GM18499 (cell line): Measurements from ENCODE around the gene SCCPDH.
"Not testable (repeated sequence)": the region's sequence is repeated elsewhere in the genome, so short reads cannot be mapped to it uniquely, and the experiment has no call there.

ENCODE experiments used
- ATAC-seq: cut with Tn5 transposase; IDR thresholded peaks from one replicate; pipeline ENCODE4 v1.9.1; 2021; ENCODE audit warnings: moderate number of reproducible peaks; ENCODE audit not compliant: insufficient read depth, unreplicated experiment

The SCCPDH gene

DNA sequence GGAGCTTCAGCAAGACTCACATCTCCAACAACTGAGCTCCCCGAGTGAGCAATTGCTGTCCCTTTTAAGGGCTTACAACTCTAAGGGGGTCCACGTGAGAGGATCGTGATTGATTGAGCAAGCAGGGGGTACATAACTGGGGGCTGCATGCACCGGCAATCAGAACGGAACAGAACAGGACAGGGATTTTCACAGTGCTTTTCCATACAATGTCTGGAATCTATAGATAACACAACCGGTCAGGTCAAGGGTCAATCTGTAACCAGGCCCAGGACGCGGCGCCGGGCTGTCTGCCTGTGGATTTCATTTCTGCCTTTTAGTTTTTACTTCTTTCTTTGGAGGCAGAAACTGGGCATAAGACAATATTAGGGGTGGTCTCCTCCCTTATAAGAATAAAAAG is 21.9 kb downstream of the SCCPDH start:
- ATAC-seq: not testable (repeated sequence)

DNA sequence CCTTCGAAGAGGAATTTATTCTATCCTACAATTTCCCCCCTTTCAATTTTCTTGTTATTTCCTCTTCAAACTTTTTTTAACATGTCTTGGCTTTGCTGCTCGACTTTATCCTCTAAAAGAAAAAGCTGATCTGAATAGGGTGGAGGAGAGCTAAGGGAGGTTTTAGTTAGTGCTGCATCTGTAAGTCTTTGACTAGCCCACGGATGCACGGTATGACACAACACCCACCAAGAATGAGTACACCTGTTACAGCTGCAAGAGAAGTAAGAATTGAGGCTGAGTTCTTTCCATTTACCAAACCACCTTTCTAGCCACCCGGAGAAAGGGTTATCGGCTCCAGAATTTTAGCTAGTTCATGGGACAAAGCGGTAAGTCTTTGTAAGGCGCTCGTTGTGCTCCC is 23.8 kb downstream of the SCCPDH start:
- ATAC-seq: no peak

DNA sequence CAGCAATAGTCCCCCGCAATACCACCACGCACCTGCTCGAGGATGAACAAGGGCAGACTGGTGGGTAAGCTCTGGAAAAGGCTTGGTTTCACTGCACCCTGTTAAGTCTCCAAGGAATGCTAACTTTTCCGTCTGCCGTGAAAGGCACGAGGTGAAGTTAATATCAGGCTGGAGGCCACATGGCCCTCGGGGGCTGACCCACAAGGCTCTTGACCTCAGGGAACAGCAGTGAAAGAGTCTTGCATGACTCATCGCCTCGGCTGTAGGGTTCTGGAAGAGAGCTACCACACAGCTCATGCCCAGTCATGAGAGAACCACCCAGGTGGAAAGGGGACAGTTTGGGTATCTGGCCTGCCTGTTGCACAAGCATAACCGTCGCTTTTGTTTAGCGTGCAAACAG is 24.7 kb downstream of the SCCPDH start:
- no peak for ATAC-seq

DNA sequence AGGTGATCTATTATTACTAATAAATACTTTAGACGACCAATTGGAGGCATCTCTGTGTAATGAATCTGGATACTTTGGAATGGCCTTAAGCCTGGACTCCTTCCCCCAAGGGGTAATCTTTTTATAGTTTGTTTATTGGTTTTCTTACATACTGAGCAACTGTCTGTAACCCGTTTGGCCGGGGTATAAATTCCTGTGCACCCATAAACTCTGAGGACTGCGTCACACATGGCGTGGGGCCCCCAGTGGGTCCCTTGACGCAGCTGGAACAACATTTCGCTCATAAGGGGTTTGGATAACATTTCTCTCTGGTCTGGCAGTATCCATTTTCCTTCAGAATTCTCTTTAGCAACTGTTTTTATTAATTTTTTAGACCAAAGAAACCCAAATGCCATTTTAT is 26.5 kb downstream of the SCCPDH start:
- ATAC-seq: no peak

DNA sequence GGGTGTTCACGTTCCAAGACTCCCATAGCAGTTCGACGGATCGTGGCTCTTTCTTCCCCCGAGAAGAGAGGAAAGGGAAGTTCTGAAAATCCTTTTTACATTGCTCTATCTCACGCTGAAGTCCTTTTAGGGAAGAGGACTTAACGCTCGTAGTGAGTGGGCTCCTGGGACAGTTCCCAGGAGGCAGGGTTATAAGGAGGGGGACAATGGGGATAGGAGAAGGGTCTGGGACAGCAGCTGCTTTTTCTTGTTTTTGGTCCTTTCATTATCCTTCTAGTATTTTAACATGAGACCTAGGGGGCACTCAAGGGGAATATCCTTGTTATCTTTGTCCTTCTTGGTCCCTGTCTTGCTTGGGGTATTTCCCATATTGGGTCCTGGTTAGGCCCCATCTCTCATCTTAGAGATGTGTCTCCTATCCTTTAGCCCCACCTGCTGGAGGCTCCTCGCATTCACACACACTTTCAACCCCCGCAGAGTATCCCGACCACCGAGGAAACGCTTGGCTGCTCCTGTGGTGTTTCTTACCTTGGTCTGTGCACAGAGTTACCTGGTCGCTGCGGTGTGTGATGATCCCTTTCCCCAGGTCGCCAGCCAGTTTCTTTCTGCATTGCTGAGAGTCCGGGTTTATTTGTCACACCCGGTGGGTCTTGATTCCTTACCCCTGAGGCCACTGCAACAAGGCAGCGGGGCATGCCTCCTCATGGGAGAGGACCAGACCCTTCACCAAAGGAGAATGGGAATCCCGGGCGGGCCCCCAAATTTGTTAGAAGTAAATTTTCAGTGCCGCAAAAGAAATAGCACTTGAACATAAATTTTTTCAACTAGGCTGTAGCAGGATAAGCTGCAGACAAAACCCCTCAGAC is 29.7 kb downstream of the SCCPDH start:
- peak; percentile 91 for ATAC-seq

DNA sequence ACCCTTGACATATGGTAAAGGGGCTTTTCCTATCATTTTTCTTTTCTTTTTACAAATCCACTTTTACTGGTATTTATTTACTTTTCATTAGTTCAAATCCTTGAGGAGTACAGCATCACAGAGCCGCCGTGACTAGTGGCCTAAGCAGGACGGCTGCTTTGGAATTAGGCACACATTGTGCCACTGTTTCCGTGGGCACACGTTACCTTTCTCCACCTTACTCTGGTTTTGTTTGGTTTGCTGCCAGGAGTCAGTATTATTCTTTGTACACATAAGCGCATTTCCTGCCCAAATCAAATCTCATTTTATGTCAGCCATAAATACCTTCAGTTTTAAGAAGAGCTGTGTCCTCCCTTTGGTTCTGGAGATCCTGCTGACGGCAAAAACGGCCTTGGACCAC is 31.2 kb downstream of the SCCPDH start:
- no peak for ATAC-seq

DNA sequence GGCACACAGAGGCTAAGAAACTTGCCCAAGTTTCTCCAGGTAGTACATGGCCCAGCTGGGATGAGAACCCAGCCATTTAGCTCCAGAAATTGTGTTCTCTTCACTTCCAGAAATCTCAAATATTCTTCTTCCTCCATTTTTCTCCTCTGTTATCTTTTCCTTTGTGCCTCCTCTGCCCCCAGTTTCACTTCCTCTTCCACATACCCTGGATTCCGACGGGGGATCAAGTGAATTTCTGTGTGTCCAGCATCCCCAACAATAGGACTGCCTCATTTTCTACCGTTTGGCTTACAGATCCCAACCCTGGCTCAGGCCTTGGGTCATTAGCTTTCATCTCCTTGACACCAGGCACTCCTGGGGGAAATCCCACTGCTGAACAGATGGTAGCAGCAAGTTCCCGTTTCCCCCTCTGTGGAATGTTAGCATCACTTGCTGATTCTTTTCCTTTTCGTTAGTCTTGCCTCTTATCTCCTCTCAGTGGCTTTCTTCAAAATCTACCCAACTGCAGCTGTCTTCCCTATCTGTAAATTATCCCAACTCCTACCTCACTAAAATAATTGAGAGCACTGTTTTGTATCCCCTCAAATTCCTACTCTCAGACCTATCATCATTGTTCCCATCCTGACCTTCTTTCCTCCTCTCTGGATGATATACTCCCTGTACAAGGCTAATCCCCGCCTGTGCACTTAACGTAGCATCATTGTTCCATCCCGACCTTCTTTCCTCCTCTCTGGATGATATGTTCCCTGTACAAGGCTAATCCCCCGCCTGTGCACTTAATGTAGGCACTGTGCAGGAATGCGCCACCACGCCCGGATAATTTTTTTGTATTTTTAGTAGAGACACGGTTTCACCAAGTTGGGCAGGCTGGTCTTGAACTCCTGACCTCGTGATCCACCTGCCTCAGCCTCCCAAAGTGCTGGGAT is 36.5 kb downstream of the SCCPDH start:
- no peak for ATAC-seq

DNA sequence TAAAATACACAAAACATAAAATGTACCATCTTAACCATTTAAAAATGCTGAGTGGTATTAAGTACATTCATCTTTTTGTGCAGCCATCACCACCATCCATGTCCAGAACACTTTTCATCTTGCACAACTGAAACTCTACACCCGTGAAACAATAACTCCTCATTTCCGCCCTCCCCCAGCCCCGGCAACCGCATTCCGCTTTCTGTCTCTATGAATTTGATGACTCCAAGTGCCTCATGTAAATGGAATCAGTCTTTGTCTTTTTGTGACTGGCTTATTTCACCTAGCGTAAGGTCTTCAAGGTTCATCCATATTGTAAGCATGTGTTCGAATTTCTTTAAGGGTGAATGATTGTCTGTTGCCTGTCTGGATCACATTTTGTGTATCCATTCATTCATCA is 37.2 kb downstream of the SCCPDH start:
- ATAC-seq: no peak

DNA sequence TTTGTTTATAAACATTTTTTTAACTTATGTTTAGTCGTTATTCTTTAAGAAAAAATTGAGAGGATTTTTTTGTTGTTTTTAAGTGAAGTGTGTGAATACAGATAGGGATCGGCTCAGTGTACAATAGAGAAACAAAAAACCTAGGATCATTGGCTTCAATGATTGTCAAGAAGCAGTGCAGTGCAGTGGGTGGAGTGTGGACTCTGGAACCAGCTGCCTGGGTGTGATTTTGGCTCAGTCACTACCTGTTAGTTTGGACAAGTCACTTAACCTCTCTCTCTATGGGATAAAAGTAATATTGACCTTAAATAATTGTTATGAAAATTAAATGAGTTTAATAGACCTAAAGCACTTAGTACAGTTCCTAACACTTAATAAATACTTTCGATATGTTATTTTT is 41.3 kb downstream of the SCCPDH start:
- ATAC-seq: no peak

DNA sequence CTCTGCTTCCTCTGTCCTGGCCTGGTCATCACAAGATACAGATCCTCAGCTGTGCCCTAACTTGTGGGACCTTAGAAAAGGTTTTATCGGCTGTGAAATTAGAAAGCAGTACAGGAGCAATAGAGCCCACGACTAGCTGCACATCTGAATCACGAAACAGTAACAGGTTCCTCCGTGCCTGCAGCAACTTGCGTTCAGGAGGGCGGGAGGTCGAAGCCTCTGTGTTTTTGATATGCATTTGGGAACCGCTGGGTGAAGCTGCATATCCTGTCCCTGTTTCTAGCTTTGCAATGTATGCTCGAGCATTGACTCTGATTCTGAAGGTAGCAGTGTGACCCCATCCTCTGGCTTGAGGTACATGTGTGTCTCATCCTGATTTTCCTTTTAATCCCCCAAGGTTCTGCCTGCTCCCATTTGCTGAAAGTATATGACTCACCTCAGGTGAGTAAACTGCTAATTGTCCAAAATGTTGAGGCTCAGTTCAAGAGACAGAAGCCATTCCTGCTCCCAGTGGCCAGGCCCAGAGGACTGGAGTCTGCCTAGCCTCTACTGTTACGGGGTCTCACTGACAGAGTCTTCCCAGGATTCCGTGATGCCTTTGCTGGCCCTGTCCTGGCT is 44.3 kb downstream of the SCCPDH start:
- ATAC-seq: no peak

DNA sequence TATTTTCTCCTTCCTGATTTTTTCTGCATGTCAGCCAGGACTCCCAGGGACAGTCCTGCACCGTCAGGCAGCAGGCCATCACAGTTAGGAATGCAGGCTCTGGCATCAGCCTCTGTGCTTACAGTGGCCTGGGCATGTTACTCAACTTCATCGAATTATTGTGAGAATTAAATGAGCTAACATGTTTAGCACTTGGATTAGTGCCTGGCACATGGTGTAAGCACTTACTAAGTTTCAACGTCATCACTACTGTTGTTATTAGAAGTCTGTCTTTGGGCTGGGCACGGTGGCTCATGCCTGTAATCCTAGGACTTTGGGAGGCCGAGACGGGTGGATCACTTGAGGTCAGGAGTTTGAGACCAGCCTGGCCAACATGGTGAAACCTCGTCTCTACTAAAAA is 45.1 kb downstream of the SCCPDH start:
- ATAC-seq: no peak

DNA sequence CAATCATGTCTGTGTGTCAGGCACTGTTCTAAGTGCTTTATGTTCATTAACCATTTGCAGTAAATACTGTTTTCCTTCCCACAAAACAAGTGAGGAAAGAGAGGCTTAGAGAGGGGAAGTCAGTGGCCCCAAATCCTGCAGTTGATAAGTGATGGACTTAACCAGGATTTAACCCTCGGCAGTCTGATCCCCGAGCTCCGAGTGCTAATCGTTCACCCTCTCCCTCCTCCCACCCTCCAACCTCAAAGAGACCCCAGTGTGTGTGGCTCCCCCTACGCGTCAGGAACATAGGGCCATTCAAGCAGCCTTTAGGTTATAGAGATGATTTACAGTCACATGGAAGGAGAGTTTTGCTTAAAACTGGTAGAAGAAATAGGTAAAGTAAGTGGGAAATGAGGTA is 47.2 kb downstream of the SCCPDH start:
- no peak for ATAC-seq

DNA sequence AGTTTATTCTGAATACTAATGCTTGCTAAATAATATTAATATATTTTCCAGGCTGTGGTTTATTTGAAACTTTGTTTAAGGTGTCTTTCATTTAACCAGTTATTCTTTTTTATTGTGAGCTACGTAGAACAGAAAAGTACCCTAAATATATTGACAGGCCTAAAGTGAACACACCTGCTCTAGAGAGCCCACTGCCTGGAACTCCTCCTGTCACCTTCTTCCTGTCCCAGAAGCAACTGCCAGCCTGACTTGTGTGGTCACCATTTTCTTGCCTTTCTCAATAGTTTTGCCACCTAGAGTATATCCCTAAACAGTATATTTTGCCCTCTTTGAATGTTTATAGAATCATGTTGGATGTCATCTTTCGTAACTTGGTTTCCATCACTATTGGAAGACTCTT is 48.5 kb downstream of the SCCPDH start:
- no peak for ATAC-seq

DNA sequence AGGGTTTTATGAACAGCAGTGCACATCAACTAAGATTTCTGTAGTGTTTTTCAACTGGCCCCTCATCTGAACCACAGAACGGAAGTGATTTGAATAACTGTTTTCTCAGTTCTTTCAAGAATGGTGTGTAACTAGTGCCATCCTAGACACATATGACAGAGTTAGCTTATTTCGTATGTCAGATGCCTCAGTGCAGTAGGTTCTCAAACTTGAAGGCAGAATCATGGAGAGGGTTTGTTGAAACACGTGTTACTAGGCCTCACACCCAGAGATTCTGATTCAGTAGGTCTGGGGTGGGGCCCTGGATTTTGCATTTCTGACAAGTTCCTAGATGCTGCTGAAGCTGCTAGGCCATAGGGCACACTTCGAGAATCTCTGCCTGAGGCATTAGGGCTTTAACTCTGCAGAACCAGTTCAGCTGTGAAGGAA is 49.0 kb downstream of the SCCPDH start:
- ATAC-seq: peak; percentile 99

DNA sequence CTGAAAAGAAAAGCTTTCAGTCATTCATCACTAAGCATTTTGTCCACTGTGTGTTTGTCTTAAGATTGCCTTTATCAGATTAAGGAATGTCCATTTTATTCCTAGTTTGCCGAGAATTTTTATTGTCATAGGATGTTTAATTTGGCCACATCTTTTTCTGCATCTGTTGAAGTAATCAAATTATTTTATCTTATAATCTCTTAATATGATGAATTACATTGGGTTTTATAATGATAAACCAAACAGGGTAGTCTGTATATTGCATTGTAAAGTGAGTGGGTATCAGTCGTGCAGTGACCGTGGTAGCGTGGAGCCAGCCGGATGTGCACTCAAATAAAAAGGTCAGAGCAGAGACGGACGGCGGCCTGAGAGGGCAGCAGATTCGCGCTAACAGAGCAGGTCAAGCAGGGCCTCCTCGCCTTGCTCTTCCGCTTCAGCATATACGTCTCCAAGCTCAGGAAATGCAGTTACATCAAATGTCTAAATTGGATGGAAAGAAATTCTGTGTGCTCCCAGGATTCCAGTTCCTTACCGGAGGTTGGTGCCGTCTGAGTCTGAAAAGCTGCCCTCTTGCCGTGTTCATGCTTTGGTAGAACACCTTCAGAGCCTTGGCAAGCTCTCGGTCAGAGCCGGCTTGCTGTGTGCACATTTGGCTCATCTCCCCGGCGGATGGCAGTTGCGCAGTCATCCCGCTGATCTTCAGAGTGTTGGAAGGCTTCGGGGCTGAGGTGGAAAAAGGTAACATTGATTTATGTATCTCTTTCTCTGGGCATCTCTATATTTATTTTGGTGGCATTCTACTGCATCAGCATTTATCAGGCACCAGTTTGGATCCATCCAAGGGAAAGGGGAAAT is 51.5 kb downstream of the SCCPDH start:
- ATAC-seq: no peak

DNA sequence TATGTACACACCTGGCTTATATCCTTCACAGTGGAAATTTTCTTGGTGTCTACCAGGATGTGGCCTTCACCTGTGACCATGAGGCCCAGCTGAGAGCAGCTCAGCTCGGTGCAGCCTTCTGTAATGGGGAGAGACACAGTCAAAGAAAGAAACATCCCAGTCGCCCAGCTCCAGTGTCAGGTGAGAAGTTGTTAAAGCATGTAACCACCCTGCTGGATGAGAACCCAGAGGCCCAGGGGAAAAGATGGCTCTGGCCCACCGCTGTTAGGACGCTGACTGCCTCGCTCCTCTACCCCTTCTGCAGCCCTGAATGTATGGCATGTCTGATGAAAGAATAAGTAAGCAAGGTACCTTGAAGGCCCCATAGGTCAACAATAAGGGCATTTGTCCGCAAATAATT is 52.7 kb downstream of the SCCPDH start:
- ATAC-seq: no peak

DNA sequence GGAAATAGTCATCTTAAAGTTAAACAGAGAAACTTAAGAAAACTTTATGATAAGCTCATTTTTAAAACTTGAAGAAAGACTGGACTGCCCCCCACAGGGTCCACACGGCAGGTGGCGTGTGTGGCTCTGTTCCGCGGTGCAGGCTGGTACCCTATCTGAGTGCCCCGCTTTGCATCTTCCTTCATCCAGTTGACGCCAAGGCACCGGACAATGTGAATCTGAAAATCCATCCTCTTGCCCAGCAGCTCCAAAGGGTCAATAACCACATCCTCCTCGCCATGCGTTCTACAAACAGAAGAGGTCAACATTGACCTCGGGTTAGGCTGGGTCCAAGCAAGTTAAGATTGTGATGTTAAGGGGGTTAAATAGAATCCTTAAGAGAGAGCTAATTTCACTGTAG is 54.5 kb downstream of the SCCPDH start:
- no peak for ATAC-seq

DNA sequence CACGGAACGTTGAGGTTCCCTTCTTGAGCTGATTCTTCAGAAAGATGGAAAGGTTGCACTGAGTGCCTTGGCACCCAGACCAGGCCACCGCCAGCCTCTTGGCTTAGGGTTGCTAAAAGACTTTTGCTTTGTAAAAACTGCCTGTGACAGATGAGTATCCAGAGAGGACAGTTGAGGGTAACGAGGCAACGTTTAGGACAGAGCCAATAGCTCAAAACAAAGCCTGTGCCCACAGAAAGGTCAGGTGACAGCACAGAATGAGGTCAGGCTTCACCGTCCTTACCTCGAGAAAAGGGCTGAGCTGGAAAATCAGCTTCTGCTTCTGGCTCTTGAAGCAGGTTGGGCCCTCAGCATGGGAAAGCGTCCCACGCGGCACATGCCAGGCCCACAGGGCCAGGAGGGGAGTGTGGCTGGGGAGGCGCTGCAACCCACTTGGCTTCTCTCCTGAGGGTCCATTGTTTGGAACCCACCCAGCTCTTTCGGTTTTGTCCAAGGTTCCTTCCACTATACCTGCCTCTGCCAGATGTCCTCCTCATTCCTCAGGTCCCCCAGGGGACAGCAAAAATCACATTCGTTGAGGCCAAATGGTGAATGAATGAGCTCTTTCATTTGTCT is 55.5 kb downstream of the SCCPDH start:
- ATAC-seq: no peak

DNA sequence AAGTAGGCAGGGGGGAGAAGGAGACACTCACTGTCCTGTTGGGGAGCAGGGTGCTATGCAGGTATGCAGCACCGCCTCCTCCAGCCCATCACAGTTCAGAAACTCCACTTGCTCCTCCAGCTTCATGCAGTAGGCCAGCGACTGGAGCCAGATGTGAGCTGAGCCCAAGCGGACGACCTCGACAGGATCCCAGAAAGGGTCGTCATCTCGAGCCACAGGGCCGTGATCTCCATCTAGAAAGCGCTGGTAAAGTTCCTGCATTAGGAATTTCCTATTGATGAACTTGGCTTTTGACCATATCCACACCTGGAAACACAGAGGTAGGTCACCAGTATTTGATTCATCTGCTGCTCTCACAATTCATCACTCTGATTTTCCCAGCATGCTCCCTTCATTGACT is 56.1 kb downstream of the SCCPDH start:
- no peak for ATAC-seq

DNA sequence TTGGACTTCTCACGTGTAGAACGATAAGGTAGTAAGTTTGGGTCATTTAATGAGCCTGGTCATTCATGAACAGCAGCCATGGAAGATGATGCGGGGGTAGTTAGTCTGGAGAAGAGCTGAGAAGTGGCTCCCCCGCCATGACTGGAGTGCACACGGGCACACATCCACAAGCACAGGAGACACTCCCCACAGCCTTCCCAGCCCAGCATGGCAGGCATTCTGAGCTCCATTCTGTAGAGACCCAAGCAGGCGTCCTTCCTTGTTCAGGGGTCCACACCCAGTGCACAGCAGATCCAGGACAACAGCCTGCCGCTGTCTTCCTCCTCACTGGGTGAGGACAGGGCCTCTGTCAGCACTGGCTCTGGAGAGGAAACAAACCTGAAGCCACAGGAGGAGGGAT is 57.0 kb downstream of the SCCPDH start:
- no peak for ATAC-seq
